ENCODE results near the gene TXN2.

TXN2 gene

DNA sequence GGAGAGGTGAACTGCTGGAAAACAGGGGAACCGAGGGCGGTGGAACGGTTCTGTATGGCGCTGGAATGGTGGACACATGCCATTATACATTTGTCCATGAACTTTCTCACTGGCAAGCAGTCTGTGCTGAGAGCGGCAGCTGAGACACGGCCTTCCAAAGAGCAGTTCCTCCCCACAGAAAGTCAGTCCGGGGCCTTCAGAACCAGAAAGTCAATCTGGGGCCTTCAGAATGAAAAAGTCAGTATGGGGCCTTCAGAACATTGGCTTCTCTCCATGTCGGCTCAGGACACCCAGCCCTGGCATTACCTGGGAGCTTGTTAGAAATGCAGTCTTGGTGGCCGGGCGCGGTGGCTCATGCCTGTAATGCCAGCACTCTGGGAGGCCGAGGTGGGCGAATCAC is 8.8 kb downstream of the TXN2 start:
- Histone ChIP-seq H3K9me3 (ENCODE audit: control insufficient read depth, insufficient read depth, low read length) (no peaks in the 10 kb centered on the region), H3K36me3 (ENCODE audit: control insufficient read depth, low read length) (peaks cover 72% of the 10 kb centered on the region), H3K9me2 (replicated peaks; ENCODE audit: control insufficient read depth, low read length) (no peaks in the 10 kb centered on the region), H3K4me1 (ENCODE audit: control insufficient read depth, low read length) (no peaks in the 10 kb centered on the region), H3K79me2 (ENCODE audit: control insufficient read depth, low read length) (no peaks in the 10 kb centered on the region), H3K4me3 (ENCODE audit: low read length) (no peak overlapping the region), H3K27ac (ENCODE audit: low read depth, low read length) (no peak overlapping the region), H4K20me1 (ENCODE audit: control insufficient read depth, insufficient read depth, low read depth, low read length) (no peaks in the 10 kb centered on the region), H3F3A (ENCODE audit: control insufficient read depth, insufficient read depth) (no peaks in the 10 kb centered on the region), H3K4me2 (ENCODE audit: low read length) (no peak overlapping the region), H3K27me3 (ENCODE audit: control insufficient read depth, low read length) (no peaks in the 10 kb centered on the region)
- no peak for TF ChIP-seq EZH2phosphoT487 (IDR thresholded peaks at IDR 0.05; ENCODE audit: borderline replicate concordance, low read length)
- TF ChIP-seq, protein P1, sequence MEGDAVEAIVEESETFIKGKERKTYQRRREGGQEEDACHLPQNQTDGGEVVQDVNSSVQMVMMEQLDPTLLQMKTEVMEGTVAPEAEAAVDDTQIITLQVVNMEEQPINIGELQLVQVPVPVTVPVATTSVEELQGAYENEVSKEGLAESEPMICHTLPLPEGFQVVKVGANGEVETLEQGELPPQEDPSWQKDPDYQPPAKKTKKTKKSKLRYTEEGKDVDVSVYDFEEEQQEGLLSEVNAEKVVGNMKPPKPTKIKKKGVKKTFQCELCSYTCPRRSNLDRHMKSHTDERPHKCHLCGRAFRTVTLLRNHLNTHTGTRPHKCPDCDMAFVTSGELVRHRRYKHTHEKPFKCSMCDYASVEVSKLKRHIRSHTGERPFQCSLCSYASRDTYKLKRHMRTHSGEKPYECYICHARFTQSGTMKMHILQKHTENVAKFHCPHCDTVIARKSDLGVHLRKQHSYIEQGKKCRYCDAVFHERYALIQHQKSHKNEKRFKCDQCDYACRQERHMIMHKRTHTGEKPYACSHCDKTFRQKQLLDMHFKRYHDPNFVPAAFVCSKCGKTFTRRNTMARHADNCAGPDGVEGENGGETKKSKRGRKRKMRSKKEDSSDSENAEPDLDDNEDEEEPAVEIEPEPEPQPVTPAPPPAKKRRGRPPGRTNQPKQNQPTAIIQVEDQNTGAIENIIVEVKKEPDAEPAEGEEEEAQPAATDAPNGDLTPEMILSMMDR (IDR thresholded peaks at IDR 0.05; ENCODE audit: low read depth, low read length, poor library complexity, severe bottlenecking) = no peak

- no peaks in the 10 kb centered on the region for H4K20me1 ChIP-seq (ENCODE audit: control insufficient read depth, insufficient read depth, low read depth, low read length)
Measured at GRCh38 chr22:36471341-36471821, 10.1 kb downstream of the TXN2 start.

GRCh38 chr22:36470994-36471331 is 10.5 kb downstream of the TXN2 start:
- Histone ChIP-seq H3K4me2 (ENCODE audit: low read length) (no peak overlapping the region), H3K4me3 (ENCODE audit: low read length) (no peak overlapping the region), H3K27ac (ENCODE audit: low read depth, low read length) (no peak overlapping the region)

More at GRCh38 chr22:36471341-36471821, 10.1 kb downstream of the TXN2 start:
- Histone ChIP-seq H3K9me2 (replicated peaks; ENCODE audit: control insufficient read depth, low read length) (no peaks in the 10 kb centered on the region), H3K36me3 (ENCODE audit: control insufficient read depth, low read length) (peaks cover 72% of the 10 kb centered on the region), H3K9me3 (ENCODE audit: control insufficient read depth, insufficient read depth, low read length) (no peaks in the 10 kb centered on the region), H3K4me1 (ENCODE audit: control insufficient read depth, low read length) (no peaks in the 10 kb centered on the region), H3K4me3 (ENCODE audit: low read length) (no peak overlapping the region), H3K4me2 (ENCODE audit: low read length) (no peak overlapping the region), H3F3A (ENCODE audit: control insufficient read depth, insufficient read depth) (no peaks in the 10 kb centered on the region), H3K27ac (ENCODE audit: low read depth, low read length) (no peak overlapping the region), H3K27me3 (ENCODE audit: control insufficient read depth, low read length) (no peaks in the 10 kb centered on the region), H3K79me2 (ENCODE audit: control insufficient read depth, low read length) (no peaks in the 10 kb centered on the region)
- TF ChIP-seq, protein P1 (IDR thresholded peaks at IDR 0.05; ENCODE audit: low read depth, low read length, poor library complexity, severe bottlenecking) = no peak
- no peak for TF ChIP-seq EZH2phosphoT487 (IDR thresholded peaks at IDR 0.05; ENCODE audit: borderline replicate concordance, low read length)

More at GRCh38 chr22:36470994-36471331, 10.5 kb downstream of the TXN2 start:
- Histone ChIP-seq H3K36me3 (ENCODE audit: control insufficient read depth, low read length) (peaks cover 69% of the 10 kb centered on the region), H3K9me2 (replicated peaks; ENCODE audit: control insufficient read depth, low read length) (no peaks in the 10 kb centered on the region), H3K4me1 (ENCODE audit: control insufficient read depth, low read length) (no peaks in the 10 kb centered on the region), H4K20me1 (ENCODE audit: control insufficient read depth, insufficient read depth, low read depth, low read length) (no peaks in the 10 kb centered on the region), H3K79me2 (ENCODE audit: control insufficient read depth, low read length) (no peaks in the 10 kb centered on the region), H3F3A (ENCODE audit: control insufficient read depth, insufficient read depth) (no peaks in the 10 kb centered on the region), H3K9me3 (ENCODE audit: control insufficient read depth, insufficient read depth, low read length) (no peaks in the 10 kb centered on the region), H3K27me3 (ENCODE audit: control insufficient read depth, low read length) (no peaks in the 10 kb centered on the region)
- TF ChIP-seq, protein P1 (IDR thresholded peaks at IDR 0.05; ENCODE audit: low read depth, low read length, poor library complexity, severe bottlenecking) = no peak
- TF ChIP-seq EZH2phosphoT487 (IDR thresholded peaks at IDR 0.05; ENCODE audit: borderline replicate concordance, low read length) = no peak
